Measurements from ENCODE around the gene ANKIB1. TPM values are rescaled to one million over a fixed set of nuclear protein-coding genes. Genes with fewer than 3 reads are reported as not detected.
"Not testable (repeated sequence)": the region's sequence is repeated elsewhere in the genome, so short reads cannot be mapped to it uniquely, and the experiment has no call there.

ANKIB1 gene
- total and polyA plus RNA-seq, 7 donors = 4.9 to 31.9 (median 23.3) TPM

DNA sequence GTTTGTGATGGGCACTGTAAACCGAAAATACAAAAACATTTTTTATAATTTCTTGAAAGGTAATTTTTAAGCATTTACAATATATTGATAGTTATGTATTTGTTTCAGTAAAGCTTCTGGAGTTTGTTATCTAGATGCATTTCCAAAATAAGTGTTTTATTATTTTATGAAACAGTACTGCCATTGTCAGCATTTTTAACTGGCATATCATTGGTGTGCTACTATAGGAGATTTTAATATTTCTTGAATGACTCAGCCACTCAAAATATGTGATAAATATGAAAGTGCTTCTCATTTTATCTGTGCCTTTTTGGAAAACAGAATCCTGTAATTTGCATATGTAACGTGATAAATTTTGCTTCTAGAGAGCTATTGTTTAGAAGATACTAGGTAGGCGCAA is 97.9 kb downstream of the ANKIB1 start:
- WGBS, 3 donors = 97 to 98% (median 97%) methylated on average over 3 of the region's 3 CpGs
- TF ChIP-seq, protein P1, sequence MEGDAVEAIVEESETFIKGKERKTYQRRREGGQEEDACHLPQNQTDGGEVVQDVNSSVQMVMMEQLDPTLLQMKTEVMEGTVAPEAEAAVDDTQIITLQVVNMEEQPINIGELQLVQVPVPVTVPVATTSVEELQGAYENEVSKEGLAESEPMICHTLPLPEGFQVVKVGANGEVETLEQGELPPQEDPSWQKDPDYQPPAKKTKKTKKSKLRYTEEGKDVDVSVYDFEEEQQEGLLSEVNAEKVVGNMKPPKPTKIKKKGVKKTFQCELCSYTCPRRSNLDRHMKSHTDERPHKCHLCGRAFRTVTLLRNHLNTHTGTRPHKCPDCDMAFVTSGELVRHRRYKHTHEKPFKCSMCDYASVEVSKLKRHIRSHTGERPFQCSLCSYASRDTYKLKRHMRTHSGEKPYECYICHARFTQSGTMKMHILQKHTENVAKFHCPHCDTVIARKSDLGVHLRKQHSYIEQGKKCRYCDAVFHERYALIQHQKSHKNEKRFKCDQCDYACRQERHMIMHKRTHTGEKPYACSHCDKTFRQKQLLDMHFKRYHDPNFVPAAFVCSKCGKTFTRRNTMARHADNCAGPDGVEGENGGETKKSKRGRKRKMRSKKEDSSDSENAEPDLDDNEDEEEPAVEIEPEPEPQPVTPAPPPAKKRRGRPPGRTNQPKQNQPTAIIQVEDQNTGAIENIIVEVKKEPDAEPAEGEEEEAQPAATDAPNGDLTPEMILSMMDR (IDR thresholded peaks at IDR 0.05) = no peak
- DNase-seq (no peak), ATAC-seq (no peak)
- Histone ChIP-seq H3K4me3 (no peak overlapping the region), H3K27me3 (ENCODE audit: insufficient read depth in 3 of 3, low read length in 2 of 3) (no peaks in the 10 kb centered on the region), H3K36me3 (ENCODE audit: insufficient read depth in 1 of 2, low read depth in 1 of 2) (peaks cover 0 to 43% of the 10 kb centered on the region in 2 donors), H3K4me1 (no peaks in the 10 kb centered on the region), H3K9me3 (no peaks in the 10 kb centered on the region), H3K27ac (no peak overlapping the region)
- intact Hi-C loops (cut with DNase I) = no loop called here

DNA sequence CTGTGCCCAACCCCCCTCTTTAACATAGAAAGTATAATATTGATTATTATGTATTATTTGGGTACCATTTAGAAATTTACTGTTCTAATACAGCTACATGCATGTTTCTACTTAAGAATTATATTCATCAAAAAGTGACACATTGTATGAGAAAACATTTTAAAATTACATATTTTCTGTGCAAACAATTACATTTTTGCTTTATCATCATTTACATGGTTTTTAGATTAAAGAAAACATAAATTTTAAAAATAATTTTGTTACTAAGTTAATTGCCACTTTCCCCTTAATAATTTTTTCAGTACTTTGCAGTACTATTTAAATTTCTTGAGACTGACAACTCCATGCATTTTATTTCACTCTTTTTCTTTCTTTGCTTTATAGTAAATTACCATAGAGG is 106.2 kb downstream of the ANKIB1 start:
- Histone ChIP-seq H3K27me3 (ENCODE audit: insufficient read depth in 3 of 3, low read length in 2 of 3) (no peaks in the 10 kb centered on the region), H3K36me3 (ENCODE audit: insufficient read depth in 1 of 2, low read depth in 1 of 2) (peaks cover 0 to 73% of the 10 kb centered on the region in 2 donors), H3K4me1 (no peaks in the 10 kb centered on the region), H3K9me3 (no peaks in the 10 kb centered on the region), H3K4me3 (no peak overlapping the region), H3K27ac (no peak overlapping the region)
- TF ChIP-seq, protein P1 (IDR thresholded peaks at IDR 0.05) = no peak
- ATAC-seq (no peak), DNase-seq (no peak)
- intact Hi-C loops (cut with DNase I) = no loop called here

DNA sequence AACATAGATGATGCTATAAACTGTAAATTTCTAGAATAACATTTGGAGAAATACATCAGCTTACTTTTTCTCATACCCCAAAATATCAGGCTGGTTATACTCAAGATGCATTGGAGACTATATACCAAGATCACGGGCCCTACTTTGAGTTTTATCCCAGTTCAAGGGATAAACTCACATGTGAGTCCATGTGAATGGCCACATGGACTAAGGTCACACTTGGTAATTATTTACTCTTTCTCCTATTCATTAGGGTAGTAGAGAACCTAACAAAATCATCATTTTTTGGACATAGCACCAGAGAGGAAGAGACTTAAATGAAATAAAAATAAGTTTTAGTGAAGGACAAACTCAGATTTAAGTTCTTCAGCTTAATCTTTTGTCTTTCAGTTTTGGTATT is 108.4 kb downstream of the ANKIB1 start:
- intact Hi-C loops (cut with DNase I) = no loop called here
- TF ChIP-seq, protein P1 (IDR thresholded peaks at IDR 0.05) = no peak
- peaks cover 0 to 58% of the 10 kb centered on the region in 2 donors for H3K36me3 ChIP-seq (ENCODE audit: insufficient read depth in 1 of 2, low read depth in 1 of 2)

DNA sequence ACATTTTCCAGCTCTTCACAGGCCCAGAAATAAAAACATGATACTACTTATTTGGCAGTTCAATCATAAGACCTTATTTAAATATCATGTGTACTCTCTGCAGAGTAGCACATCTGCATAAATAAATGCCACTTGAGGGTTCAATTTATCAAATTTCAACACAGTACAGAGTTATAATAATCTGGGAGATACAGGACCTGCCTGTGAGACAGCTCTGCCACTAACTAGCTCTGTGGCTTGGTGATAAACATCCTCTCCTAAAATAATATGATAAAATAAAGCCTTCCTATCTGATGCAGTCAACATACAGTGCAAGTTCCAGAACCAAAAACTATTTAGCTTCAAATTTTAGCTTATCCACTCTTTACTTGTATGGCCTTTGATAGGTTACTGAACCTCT is 110.6 kb downstream of the ANKIB1 start:
- Histone ChIP-seq H3K4me3 (no peak overlapping the region), H3K27me3 (ENCODE audit: insufficient read depth in 3 of 3, low read length in 2 of 3) (no peaks in the 10 kb centered on the region), H3K4me1 (peaks cover 3% of the 10 kb centered on the region), H3K36me3 (ENCODE audit: insufficient read depth in 1 of 2, low read depth in 1 of 2) (peaks cover 0 to 53% of the 10 kb centered on the region in 2 donors), H3K27ac (no peak overlapping the region), H3K9me3 (no peaks in the 10 kb centered on the region)
- TF ChIP-seq, protein P1 (IDR thresholded peaks at IDR 0.05) = no peak
- intact Hi-C loops (cut with DNase I) = no loop called here
- ATAC-seq (no peak), DNase-seq (no peak)

More for the DNA sequence above, 108.4 kb downstream of the ANKIB1 start:
- 94 to 100% (median 94%) methylated on average over 1 of the region's 1 CpG for WGBS, 3 donors
- no peak for ATAC-seq
- Histone ChIP-seq H3K27ac (no peak overlapping the region), H3K27me3 (ENCODE audit: insufficient read depth in 3 of 3, low read length in 2 of 3) (no peaks in the 10 kb centered on the region), H3K4me3 (no peak overlapping the region), H3K4me1 (no peaks in the 10 kb centered on the region), H3K9me3 (no peaks in the 10 kb centered on the region)
- DNase-seq = no peak

DNA sequence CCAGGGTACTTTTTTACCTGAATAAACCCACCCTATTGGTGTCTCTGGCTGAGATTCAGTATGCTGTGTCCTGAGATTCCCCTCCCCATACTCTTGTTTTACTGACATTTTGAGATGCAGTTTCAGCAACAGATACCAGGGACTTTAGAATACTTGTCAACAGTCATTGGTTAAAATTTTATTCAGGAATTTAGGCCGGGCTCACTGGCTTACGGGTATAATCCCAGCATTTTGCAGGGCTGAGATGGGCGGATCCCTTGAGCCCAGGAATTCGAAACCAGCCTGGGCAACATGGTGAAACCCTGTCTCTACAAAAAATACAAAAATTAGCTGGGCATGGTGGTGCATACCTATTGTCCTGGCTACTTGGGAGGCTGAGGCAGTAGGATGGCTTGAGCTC is 111.5 kb downstream of the ANKIB1 start:
- Histone ChIP-seq H3K27me3 (ENCODE audit: insufficient read depth in 3 of 3, low read length in 2 of 3) (no peaks in the 10 kb centered on the region), H3K9me3 (no peaks in the 10 kb centered on the region), H3K4me1 (peaks cover 3% of the 10 kb centered on the region), H3K36me3 (ENCODE audit: insufficient read depth in 1 of 2, low read depth in 1 of 2) (peaks cover 0 to 49% of the 10 kb centered on the region in 2 donors), H3K4me3 (no peak overlapping the region), H3K27ac (no peak overlapping the region)
- ATAC-seq (no peak), DNase-seq (no peak)
- intact Hi-C loops (cut with DNase I) = no loop called here
- WGBS, 3 donors = 89 to 92% (median 91%) methylated on average over 4 of the region's 4 CpGs
- TF ChIP-seq, protein P1 (IDR thresholded peaks at IDR 0.05) = no peak

DNA sequence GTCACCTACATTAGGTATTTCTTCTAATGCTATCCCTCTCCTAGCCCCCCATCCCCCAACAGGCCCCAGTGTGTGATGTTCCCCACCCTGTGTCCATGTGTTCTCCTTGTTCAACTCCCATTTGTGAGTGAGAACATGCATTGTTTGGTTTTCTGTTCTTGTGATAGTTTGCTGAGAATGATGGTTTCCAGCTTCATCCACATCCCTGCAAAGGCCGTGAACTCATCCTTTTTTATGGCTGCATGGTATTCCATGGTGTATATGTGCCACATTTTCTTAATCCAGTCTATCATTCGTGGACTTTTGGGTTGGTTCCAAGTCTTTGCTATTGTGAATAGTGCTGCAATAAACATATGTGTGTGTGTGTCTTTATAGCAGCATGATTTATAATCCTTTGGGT is 113.4 kb downstream of the ANKIB1 start:
- H3K4me3 ChIP-seq; H3K27ac ChIP-seq; ATAC-seq; DNase-seq; H3K9me3 ChIP-seq; H3K27me3 ChIP-seq (ENCODE audit: insufficient read depth in 3 of 3, low read length in 2 of 3); H3K4me1 ChIP-seq; intact Hi-C loops (cut with DNase I): not testable (repeated sequence)
- peaks cover 0 to 44% of the 10 kb centered on the region in 2 donors for H3K36me3 ChIP-seq (ENCODE audit: insufficient read depth in 1 of 2, low read depth in 1 of 2)
- WGBS, 3 donors = 96% methylated on average over 2 of the region's 2 CpGs
